Small intestine (tissue), 4 donors: ENCODE measurements around the gene MTARC2. TPM values are rescaled to one million over a fixed set of nuclear protein-coding genes. Genes with fewer than 3 reads are reported as not detected.

Experiments used
- polyA plus RNA-seq, 4 donors: library from polyadenylated mRNA; stranded (reverse) in 3 of 4; unstranded in 1 of 4; fragments of 200-250 nt in 3 of 4; fragments of 120-200 nt in 1 of 4; gene quantifications; one replicate each; pipeline versions ENCODE4 v1.2.1 to v1.2.3, GENCODE V29; 2013
- donor health status: healthy with polysubstance abuse.
- donor health status: Bipolar disorder and iron deficiency.
- donor health status: healthy.

The MTARC2 gene
- polyA plus RNA-seq, 4 donors = 31.8 to 93.5 (median 83.3) TPM

Other genes with a start within 250 kb of the MTARC2 start
- gene MARK1, start 220.2 kb upstream of the MTARC2 start, polyA plus RNA-seq = 1 to 10 TPM in 2 of 4 donors, under 1 TPM in 2; under 0.01 to 2.1 (median 1.0) TPM
- 100 to 1,000 TPM in 3 of 4 donors, 10 to 100 TPM in 1; 60.5 to 456 (median 232) TPM for gene C1orf115, start 58.0 kb upstream of the MTARC2 start, polyA plus RNA-seq
- gene MTARC1, start 38.6 kb downstream of the MTARC2 start, polyA plus RNA-seq = 10 to 100 TPM in 2 of 4 donors, 1 to 10 TPM in 2; 5.4 to 41.3 (median 14.5) TPM
- gene HLX, start 131.1 kb downstream of the MTARC2 start, polyA plus RNA-seq = 1 to 10 TPM in 3 of 4 donors, under 1 TPM in 1; 0.45 to 8.7 (median 4.3) TPM